Liver (tissue), 3 donors: Measurements from ENCODE around the gene AKR1C8.

ENCODE experiments used
- ATF3 ChIP-seq: IDR thresholded peaks from 2 replicates; pipeline ENCODE4 v1.6.1; 2016; ENCODE audit warnings: antibody characterized with exemption
- CTCF ChIP-seq: fragments of 150-350 bp; IDR thresholded peaks from 2 replicates; pipeline ENCODE4 v1.5.1; 2017; ENCODE audit warnings: improper control_type of control experiment, low read depth, low read length; ENCODE audit not compliant: missing input control
- EGR1 ChIP-seq, 2 donors: IDR thresholded peaks; 2 replicates each; pipeline ENCODE4 v1.6.1; 2016 to 2018; ENCODE audit warnings: antibody characterized with exemption in 2 of 2, low read depth in 2 of 2
- GABPA ChIP-seq, 2 donors: IDR thresholded peaks in 1 of 2; conservative IDR thresholded peaks in 1 of 2; 2 replicates each; pipeline ENCODE4 v1.6.1; 2016; ENCODE audit warnings: antibody characterized with exemption in 2 of 2, mild to moderate bottlenecking in 1 of 2, moderate library complexity in 1 of 2
- HNF4A ChIP-seq, 2 donors: conservative IDR thresholded peaks; 2 replicates each; pipeline ENCODE4 v1.6.1; 2016; ENCODE audit warnings: antibody characterized with exemption in 2 of 2, mild to moderate bottlenecking in 2 of 2
- RAD21 ChIP-seq, 2 donors: IDR thresholded peaks; 2 replicates each; pipeline ENCODE4 v1.6.1; 2016; ENCODE audit warnings: antibody characterized with exemption in 2 of 2, mild to moderate bottlenecking in 2 of 2
- REST ChIP-seq: IDR thresholded peaks from 2 replicates; pipeline ENCODE4 v1.6.1; 2016; ENCODE audit warnings: antibody characterized with exemption, mild to moderate bottlenecking
- RXRA ChIP-seq, 2 donors: IDR thresholded peaks; 2 replicates each; pipeline ENCODE4 v1.6.1; 2017 to 2018; ENCODE audit warnings: antibody characterized with exemption in 2 of 2, mild to moderate bottlenecking in 1 of 2
- SP1 ChIP-seq: IDR thresholded peaks from 2 replicates; pipeline ENCODE4 v1.6.1; 2018; ENCODE audit warnings: antibody characterized with exemption, mild to moderate bottlenecking
- TAF1 ChIP-seq: conservative IDR thresholded peaks from 2 replicates; pipeline ENCODE4 v1.6.1; 2016; ENCODE audit warnings: antibody characterized with exemption, mild to moderate bottlenecking
- YY1 ChIP-seq: IDR thresholded peaks from 2 replicates; pipeline ENCODE4 v1.6.1; 2016; ENCODE audit warnings: antibody characterized with exemption, mild to moderate bottlenecking
- donor health status: healthy.
- donor health status: healthy.

GRCh38 chr10:5234106-5234860 is 49.3 kb upstream of the AKR1C8 start:
- no peak for TF ChIP-seq CTCF
- TF ChIP-seq REST = peak; percentile 25
- no peak for TF ChIP-seq TAF1
- TF ChIP-seq ATF3 = no peak
- peak; percentile 80 for TF ChIP-seq YY1
- peak; percentile 80 to 90 for TF ChIP-seq RXRA (IDR thresholded peaks at IDR 0.05)
- peak in 1 of 2 donors; percentile 48 for TF ChIP-seq EGR1 (IDR thresholded peaks at IDR 0.05; ENCODE audit: low read depth in 2 of 2)
- TF ChIP-seq RAD21 (IDR thresholded peaks at IDR 0.05) = peak; percentile 44 to 65
- peak; percentile 47 for TF ChIP-seq SP1
- TF ChIP-seq GABPA (IDR thresholded peaks at IDR 0.05 in 1 of 2, conservative IDR thresholded peaks at IDR 0.05 in 1 of 2) = peak in 1 of 2 donors; percentile 64
- peak; percentile 77 to 88 for TF ChIP-seq HNF4A (conservative IDR thresholded peaks at IDR 0.05)
